GM19193 (cell line): ENCODE measurements around the gene DQX1.
A peak's percentile ranks its signal among the peaks of the same experiment; 100 is the strongest.

Experiments used
- POLR2A ChIP-seq: IDR thresholded peaks from 4 replicates; pipeline ENCODE4 v1.6.1; 2011; ENCODE audit not compliant: insufficient read depth, insufficient read length; ENCODE audit errors: extremely low read depth

Gene DQX1

GRCh38 chr2:74512744-74513604 lies 13.1 kb downstream of the DQX1 start:
- no peak for TF ChIP-seq POLR2A

GRCh38 chr2:74511104-74511989 lies 14.7 kb downstream of the DQX1 start:
- TF ChIP-seq POLR2A = no peak

GRCh38 chr2:74510272-74510671 lies 15.8 kb downstream of the DQX1 start:
- no peak for TF ChIP-seq POLR2A

- no peak for TF ChIP-seq POLR2A
Observed at GRCh38 chr2:74507926-74508520, 18.0 kb downstream of the DQX1 start.

GRCh38 chr2:74507145-74507925 lies 18.7 kb downstream of the DQX1 start, which contains the start of gene PCGF1:
Gene PCGF1, minus strand, starts transcription at chr2:74507695. Its CDS starts 27 bp downstream, at chr2:74507668.
- peak; percentile 90 for TF ChIP-seq POLR2A

- no peak for TF ChIP-seq POLR2A
Observed at GRCh38 chr2:74505448-74506246, 20.4 kb downstream of the DQX1 start.

GRCh38 chr2:74504591-74504990 lies 21.4 kb downstream of the DQX1 start:
- TF ChIP-seq POLR2A = no peak

GRCh38 chr2:74503506-74504475 lies 22.2 kb downstream of the DQX1 start:
- TF ChIP-seq POLR2A = no peak

- TF ChIP-seq POLR2A = peak; percentile 63
Observed at GRCh38 chr2:74502720-74503505, 23.1 kb downstream of the DQX1 start.

- no peak for TF ChIP-seq POLR2A
Observed at GRCh38 chr2:74502147-74502719, 23.8 kb downstream of the DQX1 start.

- no peak for TF ChIP-seq POLR2A
Observed at GRCh38 chr2:74501335-74502071, 24.5 kb downstream of the DQX1 start.
